Gastroesophageal sphincter (tissue), 3 donors: ENCODE data around the gene SP5.

Experiments used
- EP300 ChIP-seq: sonication (generic); formaldehyde crosslinking; IDR thresholded peaks from one replicate; pipeline ENCODE4 v1.6.1; 2017; ENCODE audit warnings: antibody characterized with exemption, mild to moderate bottlenecking
- POLR2A ChIP-seq, 2 donors: fragments of 450-650 bp; IDR thresholded peaks; one replicate each; pipeline ENCODE4 v1.6.1; 2017; ENCODE audit warnings: antibody characterized with exemption in 2 of 2, mild to moderate bottlenecking in 2 of 2, moderate library complexity in 1 of 2
- POLR2AphosphoS5 ChIP-seq: sonication (generic); formaldehyde crosslinking; IDR thresholded peaks from one replicate; pipeline ENCODE4 v1.6.1; 2017; ENCODE audit warnings: antibody characterized with exemption
- TF ChIP-seq, protein P1 (sequence below), 4 experiments: fragments of 200-600 bp in 2 of 4; fragments of 450-650 bp in 2 of 4; sonication (generic) in 1 of 4; IDR thresholded peaks; one replicate each; pipeline ENCODE4 v1.5.1; 2017 to 2019; ENCODE audit warnings: antibody characterized with exemption in 4 of 4, mild to moderate bottlenecking in 2 of 4, moderate library complexity in 2 of 4

DNA sequence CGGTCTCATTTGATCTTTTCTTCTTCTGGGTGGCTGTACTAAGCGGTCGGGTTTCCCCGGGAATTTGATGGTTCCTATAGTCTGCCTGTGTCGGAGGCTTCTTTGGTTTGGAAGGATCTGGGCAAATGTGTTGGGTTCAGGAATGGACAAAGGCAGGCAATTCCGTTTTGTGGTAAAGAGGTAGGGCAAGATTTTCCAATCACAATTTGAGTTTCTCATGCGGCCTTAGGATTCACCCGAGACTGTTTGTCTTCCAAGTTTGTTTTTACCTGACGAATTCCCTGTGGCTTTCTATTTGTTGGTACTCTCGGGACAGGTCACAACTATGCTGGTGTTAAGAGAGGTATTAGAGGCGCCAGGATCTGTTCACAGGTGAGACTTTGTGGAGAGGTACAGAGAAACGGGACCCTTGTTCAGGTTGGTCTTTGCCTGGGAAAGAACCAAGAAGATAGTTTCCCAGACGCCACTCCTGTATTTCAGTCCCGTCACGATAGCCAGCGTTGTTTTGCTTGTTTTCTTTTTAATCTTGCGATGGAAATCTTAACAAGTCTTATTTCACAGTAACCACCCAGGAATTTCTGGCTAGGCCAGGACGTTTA, 3.0 kb downstream of the SP5 start:
- TF ChIP-seq, protein P1, sequence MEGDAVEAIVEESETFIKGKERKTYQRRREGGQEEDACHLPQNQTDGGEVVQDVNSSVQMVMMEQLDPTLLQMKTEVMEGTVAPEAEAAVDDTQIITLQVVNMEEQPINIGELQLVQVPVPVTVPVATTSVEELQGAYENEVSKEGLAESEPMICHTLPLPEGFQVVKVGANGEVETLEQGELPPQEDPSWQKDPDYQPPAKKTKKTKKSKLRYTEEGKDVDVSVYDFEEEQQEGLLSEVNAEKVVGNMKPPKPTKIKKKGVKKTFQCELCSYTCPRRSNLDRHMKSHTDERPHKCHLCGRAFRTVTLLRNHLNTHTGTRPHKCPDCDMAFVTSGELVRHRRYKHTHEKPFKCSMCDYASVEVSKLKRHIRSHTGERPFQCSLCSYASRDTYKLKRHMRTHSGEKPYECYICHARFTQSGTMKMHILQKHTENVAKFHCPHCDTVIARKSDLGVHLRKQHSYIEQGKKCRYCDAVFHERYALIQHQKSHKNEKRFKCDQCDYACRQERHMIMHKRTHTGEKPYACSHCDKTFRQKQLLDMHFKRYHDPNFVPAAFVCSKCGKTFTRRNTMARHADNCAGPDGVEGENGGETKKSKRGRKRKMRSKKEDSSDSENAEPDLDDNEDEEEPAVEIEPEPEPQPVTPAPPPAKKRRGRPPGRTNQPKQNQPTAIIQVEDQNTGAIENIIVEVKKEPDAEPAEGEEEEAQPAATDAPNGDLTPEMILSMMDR (IDR thresholded peaks at IDR 0.05), result no peak
- TF ChIP-seq POLR2A (IDR thresholded peaks at IDR 0.05) (no peak), POLR2AphosphoS5 (no peak), EP300 (no peak)
